Measurements from ENCODE around the gene C1orf21. TPM values are rescaled to one million over a fixed set of nuclear protein-coding genes. Genes with fewer than 3 reads are reported as not detected.

Gene C1orf21
- total RNA-seq, 4 donors from 2014 or later = 106 to 206 (median 154) TPM

DNA sequence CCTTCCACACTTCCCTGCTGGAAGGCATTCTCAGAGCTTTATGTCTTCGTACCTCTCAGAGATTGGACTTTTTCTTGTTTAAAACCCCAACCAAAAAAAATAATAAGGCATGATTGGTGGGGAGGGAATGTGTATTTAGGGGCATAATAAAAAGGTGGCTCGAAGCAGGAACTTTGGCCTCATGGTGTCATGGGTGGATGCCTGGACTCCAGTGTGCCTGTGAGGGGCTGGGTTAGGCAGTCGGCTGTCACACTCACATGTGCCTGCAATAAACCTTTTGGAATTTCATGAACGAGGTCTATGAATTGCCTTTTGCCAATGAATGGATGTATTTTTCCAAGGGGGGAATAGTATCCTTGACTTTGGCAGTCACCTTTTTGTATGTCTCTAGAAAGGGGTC is 236.6 kb downstream of the C1orf21 start:
- intact Hi-C loops (cut with DNase I; ENCODE audit: low total_unique reads) (loop anchor here (5.0 kb wide), 2 partner anchors 86 to 141 kb away; no protein-coding TSS in a partner anchor), in situ Hi-C loops (cut with MboI; ENCODE audit: low sequenced_read_pairs in 4 of 4) (loop anchor here in 1 of 4 donors (10.0 kb wide), 2 partner anchors 59 to 139 kb away; no protein-coding TSS in a partner anchor)
- H3K36me3 ChIP-seq = peaks cover 0 to 10% of the 10 kb centered on the region in 2 donors
- no peaks in the 10 kb centered on the region for H3K9me3 ChIP-seq
- no peak for DNase-seq
- H3K4me3 ChIP-seq = no peak overlapping the region
- TF ChIP-seq, protein P1, sequence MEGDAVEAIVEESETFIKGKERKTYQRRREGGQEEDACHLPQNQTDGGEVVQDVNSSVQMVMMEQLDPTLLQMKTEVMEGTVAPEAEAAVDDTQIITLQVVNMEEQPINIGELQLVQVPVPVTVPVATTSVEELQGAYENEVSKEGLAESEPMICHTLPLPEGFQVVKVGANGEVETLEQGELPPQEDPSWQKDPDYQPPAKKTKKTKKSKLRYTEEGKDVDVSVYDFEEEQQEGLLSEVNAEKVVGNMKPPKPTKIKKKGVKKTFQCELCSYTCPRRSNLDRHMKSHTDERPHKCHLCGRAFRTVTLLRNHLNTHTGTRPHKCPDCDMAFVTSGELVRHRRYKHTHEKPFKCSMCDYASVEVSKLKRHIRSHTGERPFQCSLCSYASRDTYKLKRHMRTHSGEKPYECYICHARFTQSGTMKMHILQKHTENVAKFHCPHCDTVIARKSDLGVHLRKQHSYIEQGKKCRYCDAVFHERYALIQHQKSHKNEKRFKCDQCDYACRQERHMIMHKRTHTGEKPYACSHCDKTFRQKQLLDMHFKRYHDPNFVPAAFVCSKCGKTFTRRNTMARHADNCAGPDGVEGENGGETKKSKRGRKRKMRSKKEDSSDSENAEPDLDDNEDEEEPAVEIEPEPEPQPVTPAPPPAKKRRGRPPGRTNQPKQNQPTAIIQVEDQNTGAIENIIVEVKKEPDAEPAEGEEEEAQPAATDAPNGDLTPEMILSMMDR (IDR thresholded peaks at IDR 0.05 in 4 of 5, conservative IDR thresholded peaks at IDR 0.05 in 1 of 5) = no peak
- TF ChIP-seq POLR2A (IDR thresholded peaks at IDR 0.05) = no peak
- peaks cover 85% of the 10 kb centered on the region in 2 donors for H3K4me1 ChIP-seq
- peak overlapping the region; percentile 87 to 97 (median 88) for H3K27ac ChIP-seq
- ATAC-seq = no peak
- H3K27me3 ChIP-seq = no peaks in the 10 kb centered on the region

DNA sequence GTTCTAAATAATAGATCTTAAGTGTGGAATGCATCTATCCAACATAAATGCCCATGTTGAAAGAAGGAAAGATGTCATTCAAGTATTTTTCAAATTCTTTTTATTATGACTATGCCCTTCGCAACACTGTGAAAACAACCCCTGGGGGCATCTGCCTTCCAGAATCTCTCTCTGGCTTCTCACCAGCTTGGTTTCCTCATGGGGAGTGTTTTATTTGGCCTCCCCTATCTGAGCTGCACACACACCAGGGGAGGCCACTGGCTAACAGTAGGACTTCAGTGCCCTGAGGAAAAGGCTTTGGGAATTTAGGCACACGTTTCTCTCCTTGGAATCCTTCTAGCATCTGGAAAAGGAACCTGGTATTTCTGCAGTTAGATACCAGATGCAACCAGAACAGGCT is 237.2 kb downstream of the C1orf21 start:
- H3K27ac ChIP-seq = peak overlapping the region; percentile 87 to 97 (median 88)
- no peak for ATAC-seq
- no peaks in the 10 kb centered on the region for H3K9me3 ChIP-seq
- no peak for TF ChIP-seq POLR2A (IDR thresholded peaks at IDR 0.05)
- peaks cover 0 to 10% of the 10 kb centered on the region in 2 donors for H3K36me3 ChIP-seq
- intact Hi-C loops (cut with DNase I; ENCODE audit: low total_unique reads) (loop anchor here (2.0 to 5.0 kb wide), 3 partner anchors 41 to 142 kb away; no protein-coding TSS in a partner anchor), in situ Hi-C loops (cut with MboI; ENCODE audit: low sequenced_read_pairs in 4 of 4) (loop anchor here in 1 of 4 donors (10.0 kb wide), 2 partner anchors 59 to 139 kb away; no protein-coding TSS in a partner anchor)
- H3K4me1 ChIP-seq = peaks cover 85 to 92% of the 10 kb centered on the region in 2 donors
- no peaks in the 10 kb centered on the region for H3K27me3 ChIP-seq
- DNase-seq = peak in 1 of 2 donors; percentile 56
- H3K4me3 ChIP-seq = no peak overlapping the region

DNA sequence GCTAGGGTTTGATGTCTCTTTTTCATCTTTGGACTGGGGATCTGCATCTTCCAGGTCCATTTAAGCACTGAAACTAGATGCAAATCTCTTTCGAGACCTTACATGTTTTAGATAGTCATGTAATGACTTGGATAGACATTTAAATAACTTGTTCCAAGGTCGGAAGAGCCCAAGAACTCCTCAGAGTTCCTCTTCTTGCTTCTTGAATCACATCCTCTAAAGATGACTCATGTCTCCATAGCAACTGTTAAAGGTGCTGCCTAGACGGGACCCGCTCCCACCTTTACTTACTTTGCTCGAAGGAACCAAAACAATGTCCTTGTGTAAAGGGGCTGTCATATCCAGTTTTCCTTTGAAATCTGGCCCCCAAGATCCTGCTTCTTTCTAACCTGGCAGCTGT is 237.8 kb downstream of the C1orf21 start:
- H3K9me3 ChIP-seq = no peaks in the 10 kb centered on the region
- no peak for TF ChIP-seq POLR2A (IDR thresholded peaks at IDR 0.05)
- TF ChIP-seq, protein P1 (IDR thresholded peaks at IDR 0.05 in 4 of 5, conservative IDR thresholded peaks at IDR 0.05 in 1 of 5) = no peak
- in situ Hi-C loops (cut with MboI; ENCODE audit: low sequenced_read_pairs in 4 of 4) = loop anchor here in 1 of 4 donors (10.0 kb wide), 2 partner anchors 60 to 140 kb away; no protein-coding TSS in a partner anchor
- H3K27ac ChIP-seq = peak overlapping the region; percentile 87 to 97 (median 88)
- intact Hi-C loops (cut with DNase I; ENCODE audit: low total_unique reads) = loop anchor here (2.0 to 5.0 kb wide), 3 partner anchors 40 to 142 kb away; no protein-coding TSS in a partner anchor
- ATAC-seq (no peak), DNase-seq (no peak)
- H3K4me1 ChIP-seq = peaks cover 90 to 98% of the 10 kb centered on the region in 2 donors
- H3K27me3 ChIP-seq = no peaks in the 10 kb centered on the region
- no peak overlapping the region for H3K4me3 ChIP-seq
- peaks cover 0 to 4% of the 10 kb centered on the region in 2 donors for H3K36me3 ChIP-seq

DNA sequence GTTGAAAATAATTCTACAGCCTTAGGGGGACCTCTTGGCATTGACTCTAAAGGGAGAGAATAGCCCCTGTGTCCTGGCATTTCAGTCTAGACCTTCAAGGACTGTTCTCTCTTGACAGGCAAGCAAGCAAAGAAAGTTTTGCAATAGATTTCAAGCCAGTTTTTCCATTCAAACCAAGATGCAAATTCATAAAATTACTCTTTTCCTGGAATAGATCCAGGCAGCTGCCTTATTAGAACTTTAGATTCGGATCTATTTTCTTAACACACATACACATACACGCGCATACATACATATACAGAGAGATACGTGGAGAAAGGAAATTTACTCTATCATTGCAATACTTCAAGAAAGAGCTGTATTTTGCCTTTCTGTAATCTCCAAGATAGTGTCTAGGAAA is 238.4 kb downstream of the C1orf21 start:
- Histone ChIP-seq H3K9me3 (no peaks in the 10 kb centered on the region), H3K4me3 (no peak overlapping the region), H3K27me3 (no peaks in the 10 kb centered on the region), H3K27ac (peak overlapping the region; percentile 87 to 97 (median 88)), H3K4me1 (peaks cover 88 to 98% of the 10 kb centered on the region in 2 donors), H3K36me3 (no peaks in the 10 kb centered on the region)
- no peak for TF ChIP-seq POLR2A (IDR thresholded peaks at IDR 0.05)
- TF ChIP-seq, protein P1 (IDR thresholded peaks at IDR 0.05 in 4 of 5, conservative IDR thresholded peaks at IDR 0.05 in 1 of 5) = no peak
- ATAC-seq (no peak), DNase-seq (no peak)
- in situ Hi-C loops (cut with MboI; ENCODE audit: low sequenced_read_pairs in 4 of 4) = loop anchor here in 1 of 4 donors (10.0 kb wide), 2 partner anchors 60 to 140 kb away; no protein-coding TSS in a partner anchor
- intact Hi-C loops (cut with DNase I; ENCODE audit: low total_unique reads) = loop anchor here (2.0 kb wide), 1 partner anchor 40 kb away; no protein-coding TSS in a partner anchor

All from gastrocnemius medialis (tissue), 4 donors.